NCI-H2171 treated with DMSO at 0.1 percent for 48 hours (cell line): Measurements from ENCODE around the gene CAMK2B.

Experiments used
- DNase-seq: peaks from one replicate; lab custom pipeline; 2025; lab: John Stamatoyannopoulos, UW

Gene CAMK2B

GRCh38 chr7:44286618-44287487, 38.5 kb downstream of the CAMK2B start:
- peak; percentile 48 for DNase-seq

- DNase-seq, result peak; percentile 51
These were observed 39.2 kb downstream of the CAMK2B start for GRCh38 chr7:44286182-44286617.

- no peak for DNase-seq
These were observed 39.8 kb downstream of the CAMK2B start for GRCh38 chr7:44285561-44285960.

GRCh38 chr7:44284881-44285541, 40.4 kb downstream of the CAMK2B start:
- no peak for DNase-seq

- DNase-seq, result peak; percentile 81
These were observed 41.2 kb downstream of the CAMK2B start for GRCh38 chr7:44284216-44284615.

GRCh38 chr7:44283381-44284211, 41.8 kb downstream of the CAMK2B start:
- DNase-seq, result no peak

- peak; percentile 19 for DNase-seq
These were observed 42.7 kb downstream of the CAMK2B start for GRCh38 chr7:44282601-44283171.

GRCh38 chr7:44281811-44282600, 43.4 kb downstream of the CAMK2B start:
- DNase-seq, result no peak

GRCh38 chr7:44280993-44281721, 44.2 kb downstream of the CAMK2B start:
- DNase-seq, result no peak

GRCh38 chr7:44280636-44280992, 44.8 kb downstream of the CAMK2B start:
- no peak for DNase-seq

GRCh38 chr7:44279731-44280505, 45.5 kb downstream of the CAMK2B start:
- DNase-seq, result no peak

- DNase-seq, result no peak
These were observed 46.1 kb downstream of the CAMK2B start for GRCh38 chr7:44279286-44279685.

- no peak for DNase-seq
These were observed 46.8 kb downstream of the CAMK2B start for GRCh38 chr7:44278451-44279161.

GRCh38 chr7:44277851-44278250, 47.5 kb downstream of the CAMK2B start:
- peak; percentile 24 for DNase-seq

- no peak for DNase-seq
These were observed 48.0 kb downstream of the CAMK2B start for GRCh38 chr7:44277391-44277790.

- no peak for DNase-seq
These were observed 48.7 kb downstream of the CAMK2B start for GRCh38 chr7:44276571-44277221.

GRCh38 chr7:44275957-44276570, 49.3 kb downstream of the CAMK2B start:
- DNase-seq, result peak; percentile 12

- no peak for DNase-seq
These were observed 50.2 kb downstream of the CAMK2B start for GRCh38 chr7:44275146-44275545.
